ENCODE measurements around the gene SELENOO.

DNA sequence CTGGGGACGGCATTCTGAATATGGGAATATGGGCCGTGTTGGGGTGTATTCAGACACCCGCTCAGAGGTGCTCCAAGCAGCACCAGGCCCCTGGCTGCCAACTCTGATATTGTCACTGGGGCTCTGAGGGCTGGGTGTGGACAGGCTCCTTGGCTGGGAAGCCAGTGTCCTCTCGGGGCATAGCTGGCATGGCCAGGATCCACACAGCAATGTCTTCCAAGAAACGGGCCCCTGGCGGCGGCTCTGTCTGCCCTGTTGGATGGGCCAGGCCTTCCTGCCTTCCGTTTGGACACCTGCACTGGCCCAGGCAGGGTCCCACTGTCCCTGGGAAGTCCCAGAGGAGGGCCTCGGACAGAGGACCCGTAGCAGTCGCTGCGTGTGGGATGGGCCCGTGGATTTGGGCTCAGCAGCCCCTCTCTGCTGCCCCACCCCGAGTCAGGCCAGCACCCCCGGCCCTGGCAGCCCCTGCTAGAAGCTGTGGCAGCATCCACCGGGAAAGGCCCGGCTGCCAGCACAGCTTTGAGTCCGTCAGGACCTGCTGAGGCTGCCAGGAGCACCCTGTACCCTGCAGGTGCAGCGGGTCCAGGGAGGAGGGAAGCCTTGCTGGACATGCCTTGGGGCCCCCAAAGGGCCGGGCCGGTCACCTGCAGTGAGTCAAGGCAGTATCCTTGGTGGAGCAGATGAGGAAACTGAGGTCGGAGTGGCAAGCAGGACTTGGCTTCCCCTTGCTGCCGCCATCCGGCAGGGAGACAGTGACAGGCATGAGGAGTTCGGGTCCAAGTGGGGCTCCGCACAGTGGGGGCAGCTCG lies 26.2 kb upstream of the SELENOO start:
- TF ChIP-seq POLR2A (IDR thresholded peaks at IDR 0.05; ENCODE audit: low read length): no peak
- TF ChIP-seq GATA1 (IDR thresholded peaks at IDR 0.05; ENCODE audit: low read depth, low read length): no peak

Measured in erythroblast (primary cell).